Natural killer cell (primary cell): ENCODE measurements around the gene CDH13. TPM values are rescaled to one million over a fixed set of nuclear protein-coding genes. Genes with fewer than 3 reads are reported as not detected.

Source experiments
- ATAC-seq, 3 donors: fragments of 150-1000 bp in 2 of 3; fragments of 200-7000 bp in 1 of 3; cut with Tn5 transposase; 1 replicate in 1 of 3; 2 replicates in 2 of 3; pipeline ENCODE4 v1.10.0; 2021; ENCODE audit warnings: mild to moderate bottlenecking in 2 of 3, moderate library complexity in 2 of 3
- DNase-seq, 2 donors: peaks; one replicate each; pipeline versions ENCODE4 v3.0.0 to v3.0.0-alpha.2; 2013 to 2021; ENCODE audit warnings: mixed read lengths in 1 of 2
- H3K27ac ChIP-seq: one replicate; pipeline ENCODE4 v1.5.1; 2013; ENCODE audit warnings: mild to moderate bottlenecking, low read length
- H3K27me3 ChIP-seq: one replicate; pipeline ENCODE4 v1.6.1; 2013; ENCODE audit warnings: low read length; ENCODE audit not compliant: control insufficient read depth, insufficient read depth
- H3K36me3 ChIP-seq: one replicate; pipeline ENCODE4 v1.6.1; 2013; ENCODE audit warnings: low read length; ENCODE audit not compliant: control insufficient read depth, insufficient read depth
- H3K4me1 ChIP-seq: one replicate; pipeline ENCODE4 v1.6.1; 2013; ENCODE audit warnings: low read length; ENCODE audit not compliant: control insufficient read depth, insufficient read depth
- H3K4me3 ChIP-seq: one replicate; pipeline ENCODE4 v1.5.1; 2013; ENCODE audit warnings: low read length
- H3K9me3 ChIP-seq: one replicate; pipeline ENCODE4 v1.6.1; 2013; ENCODE audit warnings: low read length; ENCODE audit not compliant: control insufficient read depth, insufficient read depth
- H3K27ac Mint-ChIP-seq, 2 donors: one replicate each; pipeline ENCODE4 v1.8.0; 2022; ENCODE audit warnings: mild to moderate bottlenecking in 2 of 2, mixed read lengths in 2 of 2, moderate library complexity in 1 of 2
- H3K27me3 Mint-ChIP-seq, 2 donors: one replicate each; pipeline ENCODE4 v1.8.0; 2022; ENCODE audit warnings: low read depth in 2 of 2, mixed read lengths in 2 of 2
- H3K36me3 Mint-ChIP-seq: one replicate; pipeline ENCODE4 v1.8.0; 2022; ENCODE audit warnings: mixed read lengths
- H3K4me1 Mint-ChIP-seq, 2 donors: one replicate each; pipeline ENCODE4 v1.8.0; 2022; ENCODE audit warnings: mixed read lengths in 2 of 2
- H3K4me3 Mint-ChIP-seq: one replicate; pipeline ENCODE4 v1.8.0; 2022; ENCODE audit warnings: mild to moderate bottlenecking, moderate library complexity, mixed read lengths
- H3K9me3 Mint-ChIP-seq, 2 donors: one replicate each; pipeline ENCODE4 v1.8.0; 2022; ENCODE audit warnings: mixed read lengths in 2 of 2
- whole genome bisulfite sequencing: methylation state at CpG from one replicate; pipeline ENCODE4 v1.1.7; 2013; ENCODE audit warnings: missing lambda C conversion rate; ENCODE audit not compliant: insufficient coverage; 5-methylcytosine and 5-hydroxymethylcytosine counted together
- intact Hi-C: fragments of 100-400 bp; cut with micrococcal nuclease; formaldehyde crosslinking; loops from one replicate; pipeline ENCODE4 v1.14.2; 2022
- total RNA-seq, 4 donors: library from RNA; stranded (reverse); fragments of 120-200 nt in 1 of 4; gene quantifications; one replicate each; pipeline versions ENCODE4 v1.2.3 to v1.2.4, GENCODE V29; 2013 to 2022
- TF ChIP-seq, protein P1 (sequence below): fragments of 200-600 bp; IDR thresholded peaks from one replicate; pipeline ENCODE4 v1.8.0; 2022; ENCODE audit warnings: antibody characterized with exemption

CDH13 gene
- total RNA-seq, 3 donors from 2014 or later (not counting 1 experiment from before 2014, with no cell fraction given): not detected

DNA sequence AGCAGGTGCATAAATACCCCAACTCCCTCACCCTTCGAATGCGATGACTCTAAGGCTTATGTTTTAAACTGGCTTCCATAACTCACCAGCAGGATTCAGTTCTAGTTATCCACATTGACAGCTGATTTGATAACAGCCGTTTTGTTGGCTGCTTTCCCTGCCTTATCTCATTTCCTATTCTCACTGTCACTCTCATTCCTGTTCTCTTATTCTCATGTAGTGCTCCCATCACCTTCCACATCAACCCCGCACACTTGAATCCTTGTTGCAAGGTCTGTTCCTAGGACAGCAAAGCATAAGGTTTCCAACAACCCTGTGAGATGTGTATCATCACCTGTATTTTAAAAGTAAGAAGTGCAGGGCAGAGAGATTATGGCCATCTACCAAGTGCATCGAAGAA is 344.4 kb downstream of the CDH13 start:
- intact Hi-C loops: no loop called here
- H3K27ac Mint-ChIP-seq: no peak overlapping the region
- no peaks in the 10 kb centered on the region for H3K36me3 Mint-ChIP-seq
- no peaks in the 10 kb centered on the region for H3K9me3 ChIP-seq
- ATAC-seq (no peak), DNase-seq (no peak)
- no peak overlapping the region for H3K4me3 ChIP-seq
- H3K4me1 Mint-ChIP-seq: no peaks in the 10 kb centered on the region
- H3K27ac ChIP-seq: no peak overlapping the region
- H3K4me3 Mint-ChIP-seq: no peak overlapping the region
- peaks cover 0 to 6% of the 10 kb centered on the region in 2 donors for H3K27me3 Mint-ChIP-seq
- WGBS: 85% methylated on average over 5 of the region's 5 CpGs
- H3K36me3 ChIP-seq: no peaks in the 10 kb centered on the region
- no peaks in the 10 kb centered on the region for H3K9me3 Mint-ChIP-seq
- no peaks in the 10 kb centered on the region for H3K27me3 ChIP-seq
- TF ChIP-seq, protein P1, sequence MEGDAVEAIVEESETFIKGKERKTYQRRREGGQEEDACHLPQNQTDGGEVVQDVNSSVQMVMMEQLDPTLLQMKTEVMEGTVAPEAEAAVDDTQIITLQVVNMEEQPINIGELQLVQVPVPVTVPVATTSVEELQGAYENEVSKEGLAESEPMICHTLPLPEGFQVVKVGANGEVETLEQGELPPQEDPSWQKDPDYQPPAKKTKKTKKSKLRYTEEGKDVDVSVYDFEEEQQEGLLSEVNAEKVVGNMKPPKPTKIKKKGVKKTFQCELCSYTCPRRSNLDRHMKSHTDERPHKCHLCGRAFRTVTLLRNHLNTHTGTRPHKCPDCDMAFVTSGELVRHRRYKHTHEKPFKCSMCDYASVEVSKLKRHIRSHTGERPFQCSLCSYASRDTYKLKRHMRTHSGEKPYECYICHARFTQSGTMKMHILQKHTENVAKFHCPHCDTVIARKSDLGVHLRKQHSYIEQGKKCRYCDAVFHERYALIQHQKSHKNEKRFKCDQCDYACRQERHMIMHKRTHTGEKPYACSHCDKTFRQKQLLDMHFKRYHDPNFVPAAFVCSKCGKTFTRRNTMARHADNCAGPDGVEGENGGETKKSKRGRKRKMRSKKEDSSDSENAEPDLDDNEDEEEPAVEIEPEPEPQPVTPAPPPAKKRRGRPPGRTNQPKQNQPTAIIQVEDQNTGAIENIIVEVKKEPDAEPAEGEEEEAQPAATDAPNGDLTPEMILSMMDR: no peak
- no peaks in the 10 kb centered on the region for H3K4me1 ChIP-seq

DNA sequence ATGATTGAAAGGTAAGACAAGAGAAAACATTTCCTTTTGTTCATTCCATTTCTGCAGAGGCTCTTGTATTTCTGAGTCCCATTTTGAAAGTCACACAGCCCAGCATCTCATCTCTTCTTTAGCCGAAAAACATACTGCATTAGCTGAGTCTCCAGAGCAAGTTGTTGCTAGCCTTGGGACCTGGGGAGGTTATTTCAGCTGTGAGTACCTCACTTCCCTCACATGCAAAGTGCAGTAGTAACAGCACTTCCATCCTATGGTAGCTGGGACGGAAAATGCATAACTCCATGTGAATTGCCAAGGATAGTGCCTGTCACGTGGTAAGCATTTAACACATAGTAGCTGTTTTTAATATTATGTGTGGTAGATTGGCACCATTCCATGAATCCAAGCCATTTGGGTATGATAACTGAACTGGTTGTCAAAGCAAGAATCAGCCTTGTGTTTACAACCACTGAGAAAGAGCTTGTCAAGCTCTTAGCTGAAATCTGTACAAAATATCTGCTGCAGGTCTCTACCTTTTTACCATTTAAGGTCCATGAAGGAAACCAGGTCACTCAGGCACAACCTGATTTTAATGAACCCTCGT is 345.7 kb downstream of the CDH13 start:
- intact Hi-C loops: no loop called here
- TF ChIP-seq, protein P1: no peak
- Mint-ChIP-seq H3K27me3 (peaks cover 0 to 3% of the 10 kb centered on the region in 2 donors), H3K9me3 (peaks cover under 1% of the 10 kb centered on the region in 2 donors), H3K27ac (no peak overlapping the region), H3K4me3 (no peak overlapping the region), H3K36me3 (peaks cover 2% of the 10 kb centered on the region), H3K4me1 (no peaks in the 10 kb centered on the region)
- no peaks in the 10 kb centered on the region for H3K4me1 ChIP-seq
- DNase-seq (no peak), ATAC-seq (no peak)
- 85% methylated on average over 4 of the region's 4 CpGs for WGBS
- H3K9me3 ChIP-seq: no peaks in the 10 kb centered on the region
- H3K27ac ChIP-seq: no peak overlapping the region
- H3K27me3 ChIP-seq: no peaks in the 10 kb centered on the region
- no peaks in the 10 kb centered on the region for H3K36me3 ChIP-seq
- H3K4me3 ChIP-seq: no peak overlapping the region

- no peak for ATAC-seq
These were observed 352.8 kb downstream of the CDH13 start for GRCh38 chr16:82979406-82980111.

More at GRCh38 chr16:82979406-82980111, 352.8 kb downstream of the CDH13 start:
- no peak overlapping the region for H3K27ac ChIP-seq
- TF ChIP-seq, protein P1: no peak
- no peaks in the 10 kb centered on the region for H3K4me1 Mint-ChIP-seq
- H3K4me3 ChIP-seq: no peak overlapping the region
- WGBS: 84% methylated on average over 3 of the region's 4 CpGs
- no peak overlapping the region for H3K27ac Mint-ChIP-seq
- H3K4me1 ChIP-seq: no peaks in the 10 kb centered on the region
- intact Hi-C loops: no loop called here
- H3K36me3 Mint-ChIP-seq: peaks cover 9% of the 10 kb centered on the region
- no peaks in the 10 kb centered on the region for H3K27me3 ChIP-seq
- peaks cover 9 to 19% of the 10 kb centered on the region in 2 donors for H3K27me3 Mint-ChIP-seq
- no peaks in the 10 kb centered on the region for H3K9me3 ChIP-seq
- no peaks in the 10 kb centered on the region for H3K36me3 ChIP-seq
- DNase-seq: no peak
- peaks cover 3 to 11% of the 10 kb centered on the region in 2 donors for H3K9me3 Mint-ChIP-seq
- H3K4me3 Mint-ChIP-seq: no peak overlapping the region
